Neural cell (in vitro differentiated cells): ENCODE data around the gene CISH. TPM values are rescaled to one million over a fixed set of nuclear protein-coding genes. Genes with fewer than 3 reads are reported as not detected.

Experiments
- H2AFZ ChIP-seq: fragments of 200-600, 300-800 bp; sonication (generic), shearing (Covaris generic); 2 replicates; pipeline ENCODE4 v1.6.0; 2014; ENCODE audit warnings: low read depth, mild to moderate bottlenecking, antibody characterized with exemption, low read length, moderate library complexity
- H3F3A ChIP-seq: fragments of 200-600 bp; shearing (Covaris generic); 2 replicates; pipeline ENCODE4 v1.6.1; 2016; ENCODE audit warnings: mild to moderate bottlenecking, moderate library complexity, mixed read lengths, antibody characterized with exemption, low read length; ENCODE audit not compliant: insufficient read depth, poor library complexity, severe bottlenecking
- H3K27ac ChIP-seq: fragments of 200-600, 300-800 bp; sonication (generic), shearing (Covaris generic); 2 replicates; pipeline ENCODE4 v1.5.1; 2014; ENCODE audit warnings: mild to moderate bottlenecking, low read length, moderate library complexity
- H3K27me3 ChIP-seq: fragments of 300-800, 200-600 bp; sonication (generic), shearing (Covaris generic); 2 replicates; pipeline ENCODE4 v1.6.0; 2014; ENCODE audit warnings: mild to moderate bottlenecking, low read depth, low read length, moderate library complexity; ENCODE audit not compliant: insufficient read depth
- H3K36me3 ChIP-seq: fragments of 300-800, 200-600 bp; sonication (generic), shearing (Covaris generic); 2 replicates; pipeline ENCODE4 v1.5.1; 2014; ENCODE audit warnings: mild to moderate bottlenecking, antibody characterized with exemption, low read length, moderate library complexity; ENCODE audit not compliant: insufficient read depth
- H3K4me2 ChIP-seq: fragments of 300-800, 200-600 bp; sonication (generic), shearing (Covaris generic); 2 replicates; pipeline ENCODE4 v1.6.0; 2014; ENCODE audit warnings: mild to moderate bottlenecking, low read length
- H3K4me3 ChIP-seq: fragments of 300-800, 200-600 bp; sonication (generic), shearing (Covaris generic); 2 replicates; pipeline ENCODE4 v1.5.1; 2014; ENCODE audit warnings: mild to moderate bottlenecking, low read length, moderate library complexity
- H3K79me2 ChIP-seq: fragments of 200-600 bp; shearing (Covaris generic); replicated peaks from 2 replicates; pipeline ENCODE4 v1.6.0; 2014; ENCODE audit warnings: mild to moderate bottlenecking, low read length, moderate library complexity; ENCODE audit not compliant: insufficient read depth
- H3K9ac ChIP-seq: fragments of 300-800, 200-600 bp; sonication (generic), shearing (Covaris generic); 2 replicates; pipeline ENCODE4 v1.6.1; 2016; ENCODE audit warnings: mild to moderate bottlenecking, low read length, mixed read lengths
- H3K9me2 ChIP-seq: fragments of 200-600 bp; shearing (Covaris generic); 2 replicates; pipeline ENCODE4 v1.6.1; 2016; ENCODE audit warnings: mild to moderate bottlenecking, low read length, mixed read lengths; ENCODE audit not compliant: insufficient read depth
- H3K9me3 ChIP-seq: fragments of 200-600, 300-800 bp; sonication (generic), shearing (Covaris generic); 2 replicates; pipeline ENCODE4 v1.6.1; 2016; ENCODE audit warnings: mild to moderate bottlenecking, mixed run types, low read length, moderate library complexity, mixed read lengths
- H4K20me1 ChIP-seq: fragments of 200-600 bp; shearing (Covaris generic); 2 replicates; pipeline ENCODE4 v1.6.1; 2016; ENCODE audit warnings: mild to moderate bottlenecking, mixed run types; ENCODE audit not compliant: insufficient read depth
- CTCF ChIP-seq: fragments of 450-650 bp; IDR thresholded peaks from 2 replicates; pipeline ENCODE4 v1.5.1; 2014; ENCODE audit warnings: antibody characterized with exemption, mild to moderate bottlenecking, moderate library complexity; ENCODE audit not compliant: poor library complexity, severe bottlenecking
- EP300 ChIP-seq: fragments of 450-650 bp; conservative IDR thresholded peaks from 2 replicates; pipeline ENCODE4 v1.6.1; 2014; ENCODE audit warnings: antibody characterized with exemption, mild to moderate bottlenecking, moderate library complexity; ENCODE audit not compliant: poor library complexity, severe bottlenecking
- EZH2 ChIP-seq: fragments of 200-600, 300-800 bp; shearing (Covaris generic), sonication (generic); IDR thresholded peaks from 2 replicates; pipeline ENCODE4 v1.6.1; 2014; ENCODE audit warnings: antibody characterized with exemption, low read length, borderline replicate concordance, mild to moderate bottlenecking; ENCODE audit not compliant: insufficient read depth, poor library complexity, severe bottlenecking
- MXI1 ChIP-seq: fragments of 450-650 bp; conservative IDR thresholded peaks from 2 replicates; pipeline ENCODE4 v1.6.1; 2014; ENCODE audit warnings: antibody characterized with exemption, mild to moderate bottlenecking; ENCODE audit not compliant: poor library complexity, severe bottlenecking
- POLR2AphosphoS5 ChIP-seq: IDR thresholded peaks from 2 replicates; pipeline ENCODE4 v1.6.1; 2012
- RAD21 ChIP-seq: fragments of 450-650 bp; conservative IDR thresholded peaks from 2 replicates; pipeline ENCODE4 v1.6.1; 2014; ENCODE audit warnings: antibody characterized with exemption, mild to moderate bottlenecking, moderate library complexity
- REST ChIP-seq: IDR thresholded peaks from 2 replicates; pipeline ENCODE4 v1.6.1; 2012; ENCODE audit warnings: borderline replicate concordance
- SMC3 ChIP-seq: fragments of 450-650 bp; conservative IDR thresholded peaks from 2 replicates; pipeline ENCODE4 v1.6.1; 2014; ENCODE audit warnings: antibody characterized with exemption, mild to moderate bottlenecking, moderate library complexity; ENCODE audit not compliant: poor library complexity
- TAF1 ChIP-seq: IDR thresholded peaks from 2 replicates; pipeline ENCODE4 v1.6.1; 2012; ENCODE audit warnings: low read depth
- polyA plus RNA-seq: library from polyadenylated mRNA; depleted of rRNA; stranded (reverse); fragments of >200 nt; gene quantifications from 2 replicates; pipeline ENCODE4 v1.2.3, GENCODE V29; 2014

The CISH gene
- polyA plus RNA-seq, 1 donor from 2014 or later = not detected

- TF ChIP-seq MXI1 = no peak
- TF ChIP-seq REST = no peak
- TF ChIP-seq CTCF = no peak
- no peak for TF ChIP-seq POLR2AphosphoS5
- TF ChIP-seq EZH2 = no peak
- TF ChIP-seq SMC3 = no peak
- TF ChIP-seq RAD21 = no peak
- TF ChIP-seq EP300 = no peak
- TF ChIP-seq TAF1 = no peak
- Histone ChIP-seq H3K9ac (no peak overlapping the region), H3K4me3 (no peak overlapping the region), H3K27ac (no peak overlapping the region), H4K20me1 (no peaks in the 10 kb centered on the region), H3K79me2 (no peaks in the 10 kb centered on the region), H2AFZ (no peak overlapping the region), H3K9me2 (no peaks in the 10 kb centered on the region), H3K4me2 (no peak overlapping the region), H3K9me3 (no peaks in the 10 kb centered on the region), H3K27me3 (peaks cover 10% of the 10 kb centered on the region), H3K36me3 (no peaks in the 10 kb centered on the region), H3F3A (no peaks in the 10 kb centered on the region)
These were observed 4.1 kb downstream of the CISH start for GRCh38 chr3:50607271-50608091.

- Histone ChIP-seq H2AFZ (no peak overlapping the region), H4K20me1 (no peaks in the 10 kb centered on the region), H3K9ac (no peak overlapping the region), H3K9me2 (no peaks in the 10 kb centered on the region), H3F3A (no peaks in the 10 kb centered on the region), H3K36me3 (no peaks in the 10 kb centered on the region), H3K27ac (no peak overlapping the region), H3K79me2 (no peaks in the 10 kb centered on the region), H3K27me3 (peaks cover 6% of the 10 kb centered on the region), H3K4me3 (no peak overlapping the region), H3K4me2 (no peak overlapping the region), H3K9me3 (no peaks in the 10 kb centered on the region)
- TF ChIP-seq RAD21 (no peak), TAF1 (no peak), REST (no peak), CTCF (no peak), EP300 (no peak), MXI1 (no peak), SMC3 (no peak), POLR2AphosphoS5 (no peak), EZH2 (no peak)
These were observed 5.0 kb downstream of the CISH start for GRCh38 chr3:50606596-50606995.
